Nephron progenitor cell (in vitro differentiated cells): ENCODE data around the gene BTBD9.

Experiments
- DNase-seq: peaks from one replicate; pipeline ENCODE4 v3.0.0; 2021
- H3K27ac Mint-ChIP-seq: 2 replicates; pipeline ENCODE4 v1.8.0; 2021; ENCODE audit warnings: mild to moderate bottlenecking, moderate library complexity, mixed read lengths
- H3K27me3 Mint-ChIP-seq: 2 replicates; pipeline ENCODE4 v1.8.0; 2021; ENCODE audit warnings: mild to moderate bottlenecking, low read depth, mixed read lengths; ENCODE audit not compliant: poor library complexity
- H3K36me3 Mint-ChIP-seq: 2 replicates; pipeline ENCODE4 v1.8.0; 2021; ENCODE audit warnings: low read depth, mixed read lengths
- H3K4me1 Mint-ChIP-seq: 2 replicates; pipeline ENCODE4 v1.8.0; 2021; ENCODE audit warnings: mixed read lengths
- H3K4me3 Mint-ChIP-seq: 2 replicates; pipeline ENCODE4 v1.8.0; 2021; ENCODE audit warnings: mild to moderate bottlenecking, moderate library complexity, mixed read lengths
- H3K9me3 Mint-ChIP-seq: 2 replicates; pipeline ENCODE4 v1.8.0; 2021; ENCODE audit warnings: mild to moderate bottlenecking, moderate library complexity, mixed read lengths
- CTCF ChIP-seq: fragments of 200-600 bp; sonication (generic); IDR thresholded peaks from 2 replicates; pipeline ENCODE4 v1.5.0; 2021; ENCODE audit warnings: antibody characterized with exemption

Gene BTBD9

DNA sequence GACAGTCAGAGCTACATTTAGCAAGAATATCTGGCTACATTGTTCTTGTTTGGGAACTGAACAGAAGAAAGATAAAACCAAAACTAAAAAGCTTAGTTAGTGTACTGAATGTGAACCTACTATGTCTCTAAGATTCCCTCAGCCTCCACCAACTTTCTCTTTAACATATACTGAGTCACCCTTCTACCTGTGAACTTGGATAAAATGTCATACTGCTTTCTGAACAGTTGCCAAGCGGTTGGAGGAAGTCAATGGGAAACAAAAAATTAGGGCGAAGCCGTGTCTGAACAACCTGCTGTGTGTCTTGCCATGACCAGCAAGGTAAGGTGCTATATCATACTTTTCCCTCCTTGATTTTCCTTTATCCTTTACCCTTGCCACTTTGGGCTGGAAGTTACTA lies 243.5 kb downstream of the BTBD9 start:
- no peak for DNase-seq
- no peak for TF ChIP-seq CTCF
- Mint-ChIP-seq H3K9me3 (no peaks in the 10 kb centered on the region), H3K27ac (no peak overlapping the region), H3K27me3 (peaks cover 2% of the 10 kb centered on the region), H3K4me1 (peaks cover 7% of the 10 kb centered on the region), H3K4me3 (no peak overlapping the region), H3K36me3 (no peaks in the 10 kb centered on the region)

- H3K4me3 Mint-ChIP-seq: no peak overlapping the region
- H3K9me3 Mint-ChIP-seq: no peaks in the 10 kb centered on the region
- TF ChIP-seq CTCF: no peak
- H3K4me1 Mint-ChIP-seq: peaks cover 7% of the 10 kb centered on the region
- no peaks in the 10 kb centered on the region for H3K36me3 Mint-ChIP-seq
- peaks cover 6% of the 10 kb centered on the region for H3K27me3 Mint-ChIP-seq
- no peak for DNase-seq
- H3K27ac Mint-ChIP-seq: no peak overlapping the region
Observed at GRCh38 chr6:38393986-38394385, 245.7 kb downstream of the BTBD9 start.

GRCh38 chr6:38391626-38392579 lies 247.8 kb downstream of the BTBD9 start:
- TF ChIP-seq CTCF: no peak
- H3K27ac Mint-ChIP-seq: no peak overlapping the region
- no peak overlapping the region for H3K4me3 Mint-ChIP-seq
- DNase-seq: no peak
- peaks cover 7% of the 10 kb centered on the region for H3K4me1 Mint-ChIP-seq
- H3K9me3 Mint-ChIP-seq: no peaks in the 10 kb centered on the region
- no peaks in the 10 kb centered on the region for H3K36me3 Mint-ChIP-seq
- H3K27me3 Mint-ChIP-seq: peaks cover 3% of the 10 kb centered on the region

DNA sequence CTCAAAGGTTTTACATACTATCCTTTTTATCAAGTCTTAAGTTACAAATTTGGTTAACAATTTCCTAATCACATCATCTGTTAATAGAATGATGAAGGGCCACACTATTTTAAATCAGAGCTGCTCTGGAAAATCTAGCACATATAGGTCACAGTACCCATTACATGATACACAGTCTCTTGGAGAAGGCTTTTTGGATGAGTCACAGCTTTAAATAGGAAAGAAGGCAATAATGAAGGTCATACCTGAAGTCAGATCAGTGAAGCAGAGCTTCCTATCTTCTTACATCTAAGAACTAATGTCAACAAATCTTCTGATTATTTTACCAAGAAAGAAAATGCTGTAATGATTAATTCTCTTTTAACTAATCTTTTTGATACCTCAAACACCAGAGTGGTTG lies 248.5 kb downstream of the BTBD9 start:
- Mint-ChIP-seq H3K4me1 (peaks cover 7% of the 10 kb centered on the region), H3K27me3 (peaks cover 7% of the 10 kb centered on the region), H3K4me3 (no peak overlapping the region), H3K36me3 (no peaks in the 10 kb centered on the region), H3K9me3 (no peaks in the 10 kb centered on the region), H3K27ac (no peak overlapping the region)
- DNase-seq: no peak
- TF ChIP-seq CTCF: no peak

DNA sequence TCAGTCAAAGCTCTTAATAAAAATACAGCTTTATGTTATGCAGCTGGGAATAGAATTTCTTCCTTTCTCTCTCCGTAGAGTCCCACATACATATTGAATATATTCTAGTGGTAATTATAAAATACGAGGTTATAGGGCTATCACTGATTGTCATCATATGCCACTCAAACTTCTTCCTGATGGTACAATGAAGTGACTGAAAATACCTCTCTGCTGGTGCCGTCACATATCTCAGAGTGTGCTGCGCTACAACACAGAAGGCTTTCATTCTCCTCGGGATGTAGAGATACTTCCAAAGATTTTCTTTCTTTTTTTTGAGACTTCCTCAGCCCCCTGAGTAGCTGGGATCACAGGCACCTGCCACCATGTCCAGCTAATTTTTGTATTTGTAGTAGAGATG lies 249.9 kb downstream of the BTBD9 start:
- Mint-ChIP-seq H3K36me3 (no peaks in the 10 kb centered on the region), H3K4me3 (no peak overlapping the region), H3K27ac (no peak overlapping the region), H3K9me3 (no peaks in the 10 kb centered on the region), H3K4me1 (peaks cover 7% of the 10 kb centered on the region), H3K27me3 (peaks cover 7% of the 10 kb centered on the region)
- no peak for TF ChIP-seq CTCF
- no peak for DNase-seq

DNA sequence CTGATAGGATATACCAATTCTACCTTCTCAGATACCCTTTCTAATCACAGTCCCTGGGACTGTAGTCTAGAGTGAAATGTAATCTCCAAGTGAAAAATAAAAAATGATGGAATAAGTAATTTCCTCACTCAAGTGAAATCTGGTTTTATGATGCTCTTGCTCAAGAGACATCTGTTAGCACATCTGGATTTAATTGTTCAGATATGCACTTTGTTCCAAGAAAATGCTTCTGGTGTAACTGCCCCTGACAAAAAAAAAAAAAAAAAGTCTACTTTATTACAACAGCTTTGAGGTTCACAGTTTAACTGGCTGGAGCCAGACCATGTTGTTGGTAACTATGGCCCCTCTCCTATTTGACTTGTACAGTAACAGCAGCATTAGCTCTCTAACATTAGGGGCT lies 251.8 kb downstream of the BTBD9 start:
- Mint-ChIP-seq H3K27ac (no peak overlapping the region), H3K9me3 (no peaks in the 10 kb centered on the region), H3K4me3 (no peak overlapping the region)

More for the DNA sequence above, 251.8 kb downstream of the BTBD9 start:
- no peak for DNase-seq
- Mint-ChIP-seq H3K4me1 (peaks cover 12% of the 10 kb centered on the region), H3K36me3 (no peaks in the 10 kb centered on the region), H3K27me3 (peaks cover 7% of the 10 kb centered on the region)
- TF ChIP-seq CTCF: no peak
